HG02852 (cell line): ENCODE results near the gene POLD4.
"Not testable (repeated sequence)": the region's sequence is repeated elsewhere in the genome, so short reads cannot be mapped to it uniquely, and the experiment has no call there.

ENCODE experiments used
- ATAC-seq: cut with Tn5 transposase; IDR thresholded peaks from one replicate; pipeline ENCODE4 v1.9.1; 2021; ENCODE audit warnings: mild to moderate bottlenecking, moderate library complexity; ENCODE audit not compliant: unreplicated experiment

The POLD4 gene

DNA sequence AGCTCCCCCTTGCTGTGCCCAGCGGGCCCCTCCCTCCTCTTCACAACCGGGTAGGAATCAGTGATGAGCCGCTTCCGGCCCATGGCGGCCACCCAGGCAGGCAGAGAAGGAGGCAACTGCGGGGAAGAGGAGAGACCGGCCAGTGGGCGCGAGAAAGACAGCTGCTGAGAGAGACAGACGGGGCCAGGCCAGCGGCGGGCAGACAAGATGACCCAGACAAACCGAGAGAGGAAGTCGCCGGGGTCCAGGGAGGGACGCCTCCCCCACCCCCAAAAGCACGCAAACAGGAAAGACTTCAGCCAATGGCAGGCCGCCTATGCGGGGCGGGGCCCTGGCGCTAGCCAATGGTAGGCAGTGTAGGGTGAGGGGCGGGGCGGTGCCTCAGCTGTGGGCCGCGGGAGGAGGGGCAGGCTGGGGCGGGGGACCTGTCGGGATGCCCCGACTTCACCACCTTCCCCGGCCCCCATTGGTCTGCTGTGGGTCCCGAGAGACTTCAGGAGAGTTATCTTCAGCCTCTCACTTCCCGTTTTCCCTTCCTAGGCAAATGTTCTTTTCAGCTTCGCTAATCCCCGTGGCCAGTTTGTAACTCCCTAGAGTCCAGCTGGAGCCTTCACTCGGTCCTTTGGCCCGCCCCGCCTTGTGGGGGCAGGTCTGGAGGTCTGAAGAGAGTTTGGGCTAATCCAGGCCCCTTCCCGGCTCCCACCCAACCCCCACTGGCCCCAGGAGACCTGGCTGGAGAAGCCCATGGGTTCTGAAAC lies at the start of gene POLD4:
Gene POLD4, minus strand, starts transcription at position 230 of the 758 bp plus-strand sequence. Its CDS starts 147 bp downstream, at position 83.
- peak; percentile 79 for ATAC-seq

DNA sequence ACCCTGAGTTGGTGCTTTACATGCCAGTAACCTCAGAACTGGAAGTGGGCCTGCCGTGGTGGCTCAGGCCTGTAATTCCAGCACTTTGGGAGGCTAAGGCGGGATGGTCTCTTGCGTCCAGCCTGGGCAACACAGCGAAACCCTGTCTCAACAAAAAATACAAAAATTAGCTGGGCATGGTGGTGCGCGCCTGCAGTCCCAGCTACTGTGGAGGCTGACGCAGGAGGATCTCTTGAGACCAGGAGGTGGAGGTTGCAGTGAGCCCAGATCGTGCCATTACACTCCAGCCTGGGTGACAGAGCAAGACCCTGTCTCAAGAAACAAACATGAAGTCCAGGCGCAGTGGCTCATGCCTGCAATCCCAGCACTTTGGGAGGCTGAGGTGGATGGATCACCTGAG lies 49.7 kb upstream of the POLD4 start:
- ATAC-seq = not testable (repeated sequence)

DNA sequence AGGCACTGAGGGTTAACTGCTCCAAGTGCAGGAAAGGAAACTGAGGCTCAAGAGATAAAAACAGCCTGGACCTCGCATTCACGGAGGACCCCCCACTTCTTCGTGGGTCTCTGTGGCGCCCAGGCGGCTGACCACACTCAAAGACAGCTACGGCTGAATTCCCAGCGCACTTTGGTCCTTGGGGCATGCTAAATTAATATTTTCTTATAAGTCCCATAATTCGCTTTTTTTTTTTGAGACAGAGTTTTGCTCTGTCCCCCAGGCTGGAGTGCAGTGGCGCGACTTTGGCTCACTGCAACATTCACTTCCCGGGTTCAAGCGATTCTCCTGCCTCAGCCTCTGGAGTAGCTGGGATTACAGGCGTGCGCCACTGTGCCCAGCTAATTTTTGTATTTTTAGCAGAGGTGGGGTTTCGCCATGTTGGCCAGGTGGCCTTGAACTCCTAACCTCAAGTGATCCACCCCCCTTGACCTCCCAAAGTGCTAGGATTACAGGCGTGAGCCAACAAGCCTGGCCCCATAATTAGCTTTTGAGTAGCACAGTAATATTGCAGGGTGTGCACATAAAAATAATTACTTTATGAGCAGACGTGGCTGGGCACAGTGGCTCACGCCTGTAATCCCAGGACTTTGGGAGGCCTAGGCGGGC lies 49.0 kb upstream of the POLD4 start:
- ATAC-seq = not testable (repeated sequence)

DNA sequence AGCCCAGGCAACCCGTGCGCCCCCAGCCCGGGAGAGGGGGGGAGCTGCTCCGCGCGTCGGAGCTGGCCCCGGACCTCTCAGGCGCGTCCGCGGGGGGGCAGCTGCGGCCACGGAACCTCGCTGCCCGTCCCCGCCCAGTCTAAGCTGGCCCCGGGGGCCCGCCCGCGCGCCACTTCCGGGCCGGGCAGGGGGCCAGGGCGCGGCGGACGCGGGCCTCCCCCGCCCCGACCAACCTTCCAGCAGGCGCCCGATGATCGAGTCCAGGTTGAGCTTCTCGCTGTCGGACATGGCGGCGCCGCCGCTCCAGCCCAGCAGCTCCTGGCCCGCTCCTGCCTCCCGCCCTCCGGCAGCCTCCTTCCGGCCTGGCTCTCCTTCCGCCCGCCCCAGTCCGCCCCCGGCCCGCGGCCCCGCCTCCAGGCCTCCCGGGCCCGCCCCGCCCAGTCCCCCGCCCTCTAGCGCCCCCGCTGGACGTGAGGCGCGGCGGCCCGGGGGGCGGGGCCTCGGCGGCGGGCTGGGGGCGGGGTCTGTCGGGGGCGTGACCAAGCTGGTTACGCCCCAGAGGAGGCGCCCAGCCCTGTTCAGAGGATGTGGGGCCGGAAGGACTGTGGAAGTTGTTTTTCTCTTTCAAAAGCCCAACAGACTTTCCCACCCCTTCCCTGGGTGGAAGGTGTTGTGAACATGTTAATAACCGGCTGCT lies 48.3 kb upstream of the POLD4 start, which contains the start of gene PPP1CA:
Gene PPP1CA, minus strand, starts transcription at position 364 of the 697 bp plus-strand sequence. Its CDS starts 76 bp downstream, at position 288.
- peak; percentile 63 for ATAC-seq

DNA sequence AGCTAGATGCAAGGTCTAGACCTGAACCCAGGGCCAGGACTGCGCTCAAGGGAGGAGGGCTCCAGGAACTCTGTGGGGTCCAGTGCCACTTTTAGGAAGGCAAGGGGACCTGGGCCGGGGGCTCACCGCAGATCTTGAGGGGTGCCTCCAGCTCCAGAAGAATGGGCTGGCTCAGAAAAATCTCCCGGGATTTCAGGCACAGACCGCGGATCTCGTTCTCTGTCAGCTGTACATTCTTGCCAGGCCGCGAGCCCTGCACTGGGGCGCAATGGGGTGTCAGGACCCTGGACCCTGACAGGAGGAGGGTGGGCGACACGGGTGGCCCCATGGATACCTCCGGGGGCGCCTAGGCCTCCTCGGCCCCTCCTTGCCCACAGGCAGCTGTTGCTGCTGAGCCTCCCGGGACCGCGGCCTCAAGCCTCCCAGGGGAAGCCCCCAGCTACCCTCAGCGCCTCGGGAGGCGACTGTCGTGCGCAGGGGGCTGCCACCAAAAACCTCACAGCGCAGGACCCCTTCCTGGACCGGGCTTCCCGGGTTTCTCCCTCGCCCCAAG lies 47.7 kb upstream of the POLD4 start:
- peak; percentile 20 for ATAC-seq

DNA sequence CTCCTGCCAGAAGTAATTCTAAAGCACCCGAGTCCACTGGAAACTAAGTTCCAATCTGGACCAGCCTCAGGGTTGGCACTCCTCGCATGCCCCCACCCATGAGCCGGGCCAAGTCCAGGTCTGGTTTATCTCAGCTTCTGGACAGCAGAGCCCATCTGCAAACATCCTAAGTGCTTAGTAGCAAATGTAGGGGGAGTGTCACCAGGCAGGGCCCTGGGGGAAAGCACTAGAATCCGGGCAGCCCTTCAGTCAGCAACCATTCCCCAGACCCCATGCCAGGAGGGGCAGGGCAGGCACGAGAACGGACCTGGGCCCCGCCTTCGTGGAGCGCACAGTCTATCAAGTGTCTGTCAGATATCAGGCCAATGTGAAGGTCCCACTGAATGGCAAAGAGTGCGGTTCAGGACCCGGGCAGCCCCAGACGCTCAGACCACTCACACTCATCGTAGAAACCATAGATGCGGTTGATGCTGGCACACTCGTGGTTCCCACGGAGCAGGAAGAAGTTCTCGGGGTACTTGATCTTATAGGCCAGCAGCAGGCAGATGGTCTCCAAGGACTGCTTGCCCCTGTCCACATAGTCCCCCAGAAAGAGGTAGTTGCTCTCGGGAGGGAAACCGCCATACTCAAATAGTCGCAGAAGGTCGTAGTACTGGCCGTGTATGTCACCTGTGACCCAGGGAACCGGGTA lies 47.0 kb upstream of the POLD4 start:
- no peak for ATAC-seq

DNA sequence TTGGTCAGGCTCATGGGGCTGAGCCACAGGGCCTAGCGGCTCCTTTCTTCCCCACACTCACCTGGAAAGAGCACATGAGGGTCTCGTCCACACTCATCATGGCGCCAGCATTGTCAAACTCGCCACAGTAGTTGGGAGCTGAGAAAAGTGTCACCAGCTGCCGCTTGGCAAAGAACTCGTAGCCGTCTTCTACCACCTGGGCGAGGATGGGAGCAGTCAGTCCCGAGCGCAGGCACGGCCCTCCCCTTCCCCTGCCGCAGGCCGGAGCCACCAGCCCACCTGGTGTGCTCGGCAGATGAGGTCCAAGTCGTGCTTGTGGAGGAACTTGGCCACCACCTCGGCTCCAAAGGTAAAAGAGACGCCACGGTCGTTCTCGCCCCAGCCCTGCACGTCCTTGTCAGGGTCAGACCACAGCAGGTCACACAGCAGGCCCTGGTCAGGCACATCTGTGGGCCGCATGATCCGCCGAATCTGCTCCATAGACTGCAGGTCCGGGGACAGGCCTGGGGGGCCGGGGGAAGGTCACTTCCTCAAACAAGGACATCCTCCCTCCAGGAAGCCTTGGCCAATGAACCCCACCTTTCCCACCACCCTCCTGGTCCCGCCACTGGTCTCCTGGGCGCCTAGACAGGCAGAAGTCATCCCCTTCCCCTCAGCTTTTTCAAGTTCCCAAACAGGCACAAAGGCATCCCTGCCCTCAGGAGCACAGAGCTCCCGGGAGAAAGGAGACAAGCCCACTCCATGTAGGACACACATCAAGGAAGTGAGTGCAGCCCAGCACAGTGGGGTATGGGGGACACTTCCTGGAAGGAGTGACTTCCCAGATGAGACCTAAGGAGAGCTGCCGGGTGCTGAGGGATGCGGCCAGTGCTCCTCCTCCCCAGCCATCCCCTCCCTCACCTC lies 45.6 kb upstream of the POLD4 start:
- no peak for ATAC-seq

DNA sequence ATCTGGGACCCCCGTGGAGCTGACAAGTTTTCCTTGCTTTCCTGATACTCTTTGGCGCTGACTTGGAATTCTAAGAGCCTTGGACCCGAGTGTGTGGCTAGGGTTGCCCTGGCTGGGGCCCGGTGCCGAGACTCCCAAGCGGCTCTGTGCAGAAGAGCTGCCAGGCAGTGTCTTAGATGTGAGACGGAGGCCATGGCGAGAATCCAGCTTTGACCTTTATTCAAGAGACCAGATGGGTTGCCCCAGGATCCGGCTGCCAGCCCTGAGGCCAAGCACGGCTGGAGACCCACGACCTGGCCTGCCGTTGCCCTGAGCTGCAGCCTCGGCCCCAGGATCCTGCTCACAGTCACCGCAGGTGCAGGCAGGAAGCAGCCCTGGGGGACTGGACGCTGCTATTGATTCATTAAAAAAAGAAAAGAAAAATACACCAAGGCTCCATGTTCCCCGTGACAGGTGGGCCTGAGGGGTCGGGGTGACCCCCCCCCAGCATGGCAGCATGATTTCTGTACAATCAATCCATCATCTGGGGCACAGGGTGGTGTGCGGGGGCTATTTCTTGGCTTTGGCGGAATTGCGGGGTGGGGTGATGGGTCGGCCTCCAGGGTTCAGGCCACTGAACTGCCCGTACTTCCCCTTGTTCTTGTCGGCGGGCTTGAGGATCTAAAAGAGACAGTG lies 44.8 kb upstream of the POLD4 start:
- ATAC-seq = no peak

DNA sequence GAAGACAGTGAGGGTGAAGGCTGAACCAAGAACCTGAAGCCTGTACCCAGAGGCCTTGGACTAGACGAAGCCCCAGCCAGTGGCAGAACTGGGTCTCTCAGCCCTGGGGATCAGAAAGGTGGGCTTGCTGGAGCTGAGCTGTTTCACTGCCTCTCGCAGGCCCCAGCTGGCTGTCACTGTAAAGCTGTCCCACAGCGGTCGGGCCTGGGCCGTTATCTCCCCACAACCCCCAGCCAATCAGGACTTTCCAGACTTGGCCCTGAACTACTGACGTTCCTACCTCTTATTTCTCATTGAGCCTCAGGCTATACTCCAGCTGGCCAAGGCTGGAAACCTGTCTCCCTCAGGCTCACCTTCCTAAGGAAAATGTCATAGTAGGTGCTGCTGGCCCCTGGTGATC lies 44.2 kb upstream of the POLD4 start:
- no peak for ATAC-seq

DNA sequence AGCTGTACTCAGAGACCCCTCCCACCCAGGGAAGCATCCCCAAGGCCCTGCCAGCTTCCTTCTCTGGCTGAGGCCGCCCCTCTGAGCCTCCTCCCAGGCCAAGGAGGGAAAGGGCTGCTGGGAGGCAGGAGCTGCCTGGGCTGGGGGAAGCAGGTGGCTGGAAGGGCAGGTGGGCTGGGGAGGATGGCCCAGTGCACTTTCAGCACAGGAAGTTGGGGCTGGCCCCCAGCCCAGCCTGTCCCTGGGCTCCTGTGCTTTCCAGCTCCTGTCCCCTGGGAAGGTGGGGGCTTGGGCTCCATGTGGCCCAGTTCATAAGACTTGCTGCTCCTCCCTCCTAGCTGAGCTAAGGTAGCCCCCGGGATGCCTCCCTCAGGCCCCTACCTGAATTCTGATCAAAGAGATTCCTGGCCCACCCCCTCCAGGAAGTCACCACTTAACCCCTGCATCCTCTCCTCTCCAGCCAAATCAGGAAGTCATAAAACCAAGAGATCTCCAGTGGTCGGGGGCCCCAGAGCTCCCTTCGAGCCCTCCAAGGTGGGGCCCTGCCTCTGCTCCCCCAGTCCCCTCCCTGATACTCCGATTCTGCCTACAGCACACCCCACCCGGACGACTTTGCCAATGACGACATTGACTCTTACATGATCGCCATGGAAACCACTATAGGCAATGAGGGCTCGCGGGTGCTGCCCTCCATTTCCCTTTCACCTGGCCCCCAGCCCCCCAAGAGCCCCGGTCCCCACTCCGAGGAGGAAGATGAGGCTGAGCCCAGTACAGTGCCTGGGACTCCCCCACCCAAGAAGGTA lies 43.4 kb upstream of the POLD4 start:
- ATAC-seq = no peak

DNA sequence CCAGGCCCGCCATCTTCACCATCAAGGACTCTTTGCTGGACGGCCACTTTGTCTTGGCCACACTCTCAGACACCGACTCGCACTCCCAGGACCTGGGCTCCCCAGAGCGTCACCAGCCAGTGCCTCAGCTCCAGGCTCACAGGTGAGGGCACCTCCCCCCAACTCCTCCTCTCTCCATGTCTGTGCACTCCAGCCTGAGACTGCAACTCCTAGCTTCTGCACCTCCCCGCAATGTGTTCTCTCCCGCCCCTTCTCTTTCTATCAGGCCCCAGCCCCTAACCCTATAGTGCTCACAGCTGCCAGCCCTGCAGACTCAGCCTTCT lies 42.9 kb upstream of the POLD4 start:
- no peak for ATAC-seq

DNA sequence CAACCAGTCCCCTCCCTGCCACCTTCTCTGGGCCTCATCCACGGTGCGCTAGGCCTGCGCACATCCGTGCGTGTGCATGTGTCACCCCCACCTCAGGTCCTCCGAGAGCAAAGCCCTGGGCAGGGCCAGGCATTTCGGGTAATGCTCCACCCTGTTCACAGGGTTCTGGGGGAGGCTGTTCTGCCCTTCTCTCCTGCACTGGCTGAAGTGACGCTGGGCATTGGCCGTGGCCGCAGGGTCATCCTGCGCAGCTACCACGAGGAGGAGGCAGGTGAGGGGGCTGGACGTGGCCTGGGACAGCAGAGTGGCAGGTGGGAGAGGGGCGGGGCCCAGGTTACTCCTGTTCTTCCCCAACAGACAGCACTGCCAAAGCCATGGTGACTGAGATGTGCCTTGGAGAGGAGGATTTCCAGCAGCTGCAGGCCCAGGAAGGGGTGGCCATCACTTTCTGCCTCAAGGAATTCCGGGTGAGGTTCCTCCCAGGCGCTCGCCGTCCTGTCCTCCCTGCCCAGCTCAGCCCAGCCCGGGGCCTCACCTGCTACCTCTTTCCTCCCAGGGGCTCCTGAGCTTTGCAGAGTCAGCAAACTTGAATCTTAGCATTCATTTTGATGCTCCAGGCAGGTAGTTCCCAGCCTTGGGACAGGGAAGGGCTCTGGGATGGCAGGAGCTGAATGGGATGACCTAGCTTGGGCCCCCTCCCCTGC lies 42.4 kb upstream of the POLD4 start:
- ATAC-seq = no peak

DNA sequence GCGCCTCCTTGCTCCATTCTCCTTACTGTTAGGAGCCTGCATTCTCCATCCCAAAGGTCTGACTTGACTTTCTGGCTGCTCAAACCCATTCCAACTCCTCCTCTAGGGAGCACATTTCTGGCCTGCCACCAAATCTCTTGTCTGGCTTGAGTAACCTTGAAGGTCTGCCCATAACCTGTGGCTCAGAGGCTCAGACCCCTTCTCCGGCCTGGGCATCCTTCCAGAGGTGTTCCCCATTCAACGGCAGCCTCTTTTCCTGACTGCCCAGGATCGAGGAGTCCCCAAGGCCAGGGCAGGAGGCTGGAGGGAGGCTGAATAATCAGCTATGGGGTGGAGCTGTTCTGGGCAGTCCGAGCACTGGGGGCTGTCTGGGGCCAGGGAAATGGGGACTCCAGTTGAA lies 40.6 kb upstream of the POLD4 start:
- no peak for ATAC-seq

DNA sequence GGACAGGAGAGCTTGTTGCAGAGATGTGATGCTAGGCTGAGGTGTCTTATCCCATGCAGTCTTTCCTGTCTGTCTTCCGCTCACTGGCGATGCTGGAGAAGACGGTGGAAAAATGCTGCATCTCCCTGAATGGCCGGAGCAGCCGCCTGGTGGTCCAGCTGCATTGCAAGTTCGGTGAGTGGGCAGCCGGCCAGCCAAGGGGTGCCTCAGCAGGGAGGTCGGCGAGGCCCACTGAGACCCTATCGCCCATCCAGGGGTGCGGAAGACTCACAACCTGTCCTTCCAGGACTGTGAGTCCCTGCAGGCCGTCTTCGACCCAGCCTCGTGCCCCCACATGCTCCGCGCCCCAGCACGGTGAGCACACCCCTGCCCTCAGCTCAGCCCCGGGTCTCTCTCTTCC lies 40.1 kb upstream of the POLD4 start:
- ATAC-seq = no peak

DNA sequence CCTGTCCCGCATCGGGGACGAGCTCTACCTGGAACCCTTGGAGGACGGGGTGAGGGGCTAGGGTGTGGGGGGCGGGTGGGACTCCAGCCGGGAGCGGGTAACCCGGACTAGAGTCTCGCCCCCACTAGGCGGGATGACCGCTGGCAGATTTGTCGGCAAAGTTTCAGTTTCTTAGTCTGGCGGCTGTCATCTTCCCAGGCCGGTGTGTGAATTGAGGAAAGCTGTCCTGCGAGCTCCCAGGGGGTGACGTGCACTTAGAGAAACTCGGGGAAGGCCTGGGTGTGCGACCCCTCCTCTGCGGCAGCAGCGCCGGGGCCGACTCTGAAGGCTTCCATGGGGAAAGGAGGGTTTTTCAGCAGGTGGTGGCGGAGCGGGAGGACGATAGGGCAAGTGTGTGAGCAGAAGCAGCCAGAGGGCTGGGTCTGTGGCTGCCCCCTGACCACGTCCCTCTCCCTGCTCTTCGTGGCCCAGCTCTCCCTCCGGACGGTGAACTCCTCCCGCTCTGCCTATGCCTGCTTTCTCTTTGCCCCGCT lies 38.9 kb upstream of the POLD4 start:
- no peak for ATAC-seq

DNA sequence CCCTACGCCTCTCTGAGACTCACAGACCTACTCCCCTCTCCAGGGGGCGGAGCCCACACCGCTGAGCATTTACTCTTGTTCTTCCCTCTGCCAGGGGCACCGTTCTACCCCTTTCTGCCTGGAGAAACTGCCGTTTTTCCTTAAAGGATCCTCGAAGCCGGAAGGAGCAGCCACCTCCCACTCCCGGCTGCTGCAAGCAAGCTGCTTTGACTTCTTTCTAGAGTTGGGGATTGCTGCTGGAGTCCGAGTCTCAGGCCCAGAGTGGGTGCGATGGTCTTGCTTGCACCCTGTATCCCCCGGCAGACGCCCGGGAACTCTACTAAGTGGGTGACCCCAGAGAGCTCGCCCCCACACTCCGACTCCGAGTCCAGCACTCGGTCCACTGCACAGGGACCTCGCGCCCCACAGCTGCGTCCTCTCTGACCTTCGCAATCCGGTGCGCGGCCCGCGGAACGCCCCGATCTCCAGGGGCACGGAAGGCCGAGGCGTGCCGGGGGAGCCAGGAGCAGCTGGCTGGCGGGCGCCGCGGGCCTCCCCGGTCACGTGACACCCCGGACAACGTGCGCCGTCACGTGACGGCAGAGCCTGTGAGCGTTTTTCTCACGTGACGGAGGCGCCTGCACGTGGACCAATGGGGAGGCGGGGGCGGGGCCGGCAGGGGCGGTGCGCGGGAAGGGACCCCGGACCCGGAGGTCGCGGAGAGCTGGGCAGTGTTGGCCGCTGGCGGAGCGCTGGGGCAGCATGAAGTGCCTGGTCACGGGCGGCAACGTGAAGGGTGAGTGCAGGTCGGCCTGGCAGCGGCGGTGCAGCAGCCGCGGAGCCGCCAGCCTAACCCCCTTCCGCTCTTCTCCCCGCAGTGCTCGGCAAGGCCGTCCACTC lies 38.2 kb upstream of the POLD4 start, which contains the start of gene RAD9A:
Gene RAD9A, plus strand, starts transcription at position 683 of the 879 bp plus-strand sequence. Its CDS starts 59 bp downstream, at position 742.
- peak; percentile 57 for ATAC-seq

DNA sequence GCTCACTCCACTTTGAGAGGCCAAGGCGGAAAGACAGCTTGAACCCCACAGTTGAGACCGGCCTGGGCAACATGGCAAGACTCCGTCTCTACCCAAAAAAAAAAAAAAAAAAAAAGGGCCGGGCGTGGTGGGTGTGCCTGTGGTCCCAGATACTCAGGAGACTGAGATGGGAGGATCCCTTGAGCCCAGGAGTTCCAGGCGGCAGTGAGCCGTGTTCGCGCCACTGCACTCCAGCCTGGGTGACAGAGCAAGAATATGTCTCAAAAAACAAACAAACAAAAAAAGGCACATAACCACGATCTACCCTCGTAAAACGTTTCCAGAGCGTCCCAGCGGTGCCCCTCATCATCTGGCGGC lies 37.6 kb upstream of the POLD4 start:
- no peak for ATAC-seq
